ENCODE results near the gene TACR1. TPM values are rescaled to one million over a fixed set of nuclear protein-coding genes. Genes with fewer than 3 reads are reported as not detected.

The TACR1 gene
- total and polyA plus RNA-seq, 2 of the 8 experiments (the other 6 are each of a cell fraction or from before 2014, with no cell fraction given) = 0.09 to 0.37 TPM

- Histone ChIP-seq H3K9me3 (ENCODE audit: insufficient read depth in 2 of 2, low read depth in 1 of 2, low read length in 1 of 2) (peaks cover 7% of the 10 kb centered on the region in 2 experiments; a peak in 2 of 4 replicates), H3K18ac (ENCODE audit: extremely low read depth, low read length) (no peak overlapping the region), H2AK5ac (ENCODE audit: low read depth, low read length) (no peak overlapping the region), H3K4ac (replicated peaks; ENCODE audit: insufficient read length, low read depth, low read length) (no peak overlapping the region), H3K4me3 (ENCODE audit: extremely low read depth in 1 of 4, insufficient read depth in 2 of 4, low read depth in 3 of 4, low read length in 4 of 4) (no peak overlapping the region), H3K23ac (ENCODE audit: insufficient read length) (no peak overlapping the region), H2AFZ (ENCODE audit: low read length) (no peak overlapping the region), H3K79me2 (ENCODE audit: control insufficient read depth in 1 of 2, insufficient read depth in 2 of 2, low read length in 2 of 2) (no peaks in the 10 kb centered on the region), H3K56ac (replicated peaks; ENCODE audit: insufficient read length, low read depth, low read length) (no peak overlapping the region), H2BK15ac (ENCODE audit: low read length) (no peak overlapping the region), H2BK12ac (ENCODE audit: low read depth, low read length) (no peak overlapping the region), H4K8ac (ENCODE audit: extremely low read depth, insufficient read depth, low read length) (no peak overlapping the region), H4K5ac (ENCODE audit: insufficient read length, low read depth, low read length) (no peak overlapping the region), H2BK20ac (ENCODE audit: low read length) (no peak overlapping the region), H3K14ac (ENCODE audit: insufficient read length) (no peak overlapping the region), H4K91ac (replicated peaks; ENCODE audit: insufficient read length, low read length) (peak overlapping the region; percentile 82), H3K9ac (replicated peaks in 1 of 4; ENCODE audit: extremely low read depth in 1 of 4, low read depth in 3 of 4, low read length in 3 of 4) (no peak overlapping the region), H3K27ac (ENCODE audit: low read depth, low read length) (no peak overlapping the region), H2BK120ac (replicated peaks; ENCODE audit: low read depth, low read length) (no peak overlapping the region), H3K79me1 (ENCODE audit: low read depth, low read length) (no peaks in the 10 kb centered on the region), H3K23me2 (ENCODE audit: low read depth, low read length) (no peaks in the 10 kb centered on the region), H3K36me3 (ENCODE audit: control insufficient read depth in 2 of 4, insufficient read depth in 4 of 4, low read length in 3 of 4) (no peaks in the 10 kb centered on the region; a peak in 1 of 8 replicates), H2BK5ac (ENCODE audit: low read depth, low read length) (no peak overlapping the region), H4K20me1 (replicated peaks in 1 of 2; ENCODE audit: control insufficient read depth in 1 of 2, insufficient read depth in 2 of 2, low read length in 2 of 2) (no peaks in the 10 kb centered on the region), H3K27me3 (replicated peaks in 1 of 4; ENCODE audit: control insufficient read depth in 3 of 4, extremely low read depth in 1 of 4, insufficient read depth in 3 of 4, low read length in 3 of 4) (no peaks in the 10 kb centered on the region), H3K4me2 (ENCODE audit: insufficient read depth in 1 of 2, low read depth in 2 of 2, low read length in 2 of 2) (no peak overlapping the region), H3K4me1 (replicated peaks in 1 of 4; ENCODE audit: control insufficient read depth in 3 of 4, insufficient read depth in 4 of 4, low read length in 3 of 4) (no peaks in the 10 kb centered on the region)
- ChIA-PET CTCF (ENCODE audit: partially characterized antibody) (interaction anchor here (0.7 to 4.1 kb wide), 38 partner anchors 8 to 399 kb away, joined by 3 to 34 read pairs (median 4); partner anchors contain the start of gene TACR1), POLR2A (ENCODE audit: partially characterized antibody) (no interaction called here)
- WGBS, 2 experiments (ENCODE audit: extremely low coverage in 1 of 2, insufficient coverage in 1 of 2, insufficient read length in 1 of 2, insufficient replicate concordance in 2 of 2, low coverage in 1 of 2, low lambda C conversion rate in 2 of 2, missing lambda C conversion rate in 1 of 2) = 92% methylated on average over 4 of the region's 4 CpGs; no CpG with 5 or more reads in 1 of the 2 experiments
- no peak for DNase-seq (ENCODE audit: low read depth in 1 of 2, low spot score in 2 of 2)
- TF ChIP-seq POU5F1 (IDR thresholded peaks at IDR 0.05; ENCODE audit: low read depth, low read length) = no peak
- peak in 2 of 3 experiments; percentile 61 to 62; a peak in 3 of 4 replicates for TF ChIP-seq CTCF (IDR thresholded peaks at IDR 0.05; ENCODE audit: control extremely low read depth in 1 of 3, insufficient read depth in 1 of 3, low read depth in 1 of 3, low read length in 3 of 3)
- TF ChIP-seq RAD21 (IDR thresholded peaks at IDR 0.05 in 1 of 2, conservative IDR thresholded peaks at IDR 0.05 in 1 of 2; ENCODE audit: low read depth in 2 of 2, low read length in 2 of 2) = peak; percentile 79 to 84
- no peak for FAIRE-seq
These were observed 42.4 kb upstream of the TACR1 start for GRCh38 chr2:75241696-75242095.

Data from H1 (cell line).